ENCODE measurements around the gene KIF1A.

DNA sequence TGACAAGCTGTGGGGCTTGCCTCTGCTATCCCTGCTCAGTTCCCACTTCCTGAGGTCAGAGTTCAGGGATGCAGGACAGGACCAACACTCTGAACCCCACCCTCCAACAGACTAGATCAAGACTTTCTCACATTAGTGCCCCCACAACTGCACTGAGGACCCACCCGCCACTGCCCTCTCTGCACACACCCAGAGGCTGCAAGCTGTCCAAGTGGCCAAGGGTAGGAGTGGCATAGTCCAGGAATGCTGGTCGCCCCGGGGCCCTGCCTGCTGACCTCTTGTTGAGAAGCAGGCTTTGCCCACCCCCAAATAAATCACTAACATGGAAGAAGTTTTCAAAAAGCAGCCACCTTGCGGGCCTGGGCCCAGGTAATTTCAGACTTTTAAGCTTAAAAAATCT lies 5.5 kb upstream of the KIF1A start:
- TF ChIP-seq ZNF576 (CRISPR knock-in tag; IDR thresholded peaks at IDR 0.05) (no peak), POLR2A (IDR thresholded peaks at IDR 0.05; ENCODE audit: insufficient read depth in 1 of 2, low read depth in 2 of 2, low read length in 2 of 2) (no peak), KDM2A (CRISPR knock-in tag; IDR thresholded peaks at IDR 0.05; ENCODE audit: borderline replicate concordance, low read depth) (no peak)
